HepG2 (cell line): Measurements from ENCODE around the gene SGCE. TPM values are rescaled to one million over a fixed set of nuclear protein-coding genes. Genes with fewer than 3 reads are reported as not detected.

Experiments
- ATAC-seq: fragments of 200-7000 bp; cut with Tn5 transposase; 3 replicates; pipeline ENCODE4 v1.9.1; 2020; ENCODE audit warnings: mild to moderate bottlenecking, moderate library complexity
- BruUV-seq: library from RNA; stranded (reverse); fragments of 400-500 nt; replicated peaks from 2 replicates; lab custom pipeline; 2021; lab: Mats Ljungman, UMichigan
- CTCF ChIA-PET: fragments of 300-600 bp; formaldehyde crosslinking; extraction: SDS; loops from one replicate; lab custom pipeline; 2021; ENCODE audit warnings: low total read pairs, inconsistent platforms, low intra/inter-chr PET ratio; lab: Yijun Ruan, JAX
- POLR2A ChIA-PET: fragments of 350-600 bp; sonication (Branson Sonifier 250); formaldehyde crosslinking; loops from one replicate; lab custom pipeline; 2020; ENCODE audit warnings: antibody characterized with exemption, inconsistent platforms; lab: Yijun Ruan, JAX
- DNase-seq: peaks from one replicate; pipeline ENCODE4 v3.0.0-alpha.2; 2015; ENCODE audit warnings: low spot score
- FAIRE-seq: peaks from 3 replicates; lab custom pipeline; 2011; peaks lifted over from hg19 to GRCh38; lab: Jason Lieb, UNC
- H2AFZ ChIP-seq: one replicate; pipeline ENCODE4 v1.6.1; 2011; ENCODE audit warnings: low read length, inconsistent platforms
- H3K27ac ChIP-seq: fragments of 300-600 bp; 3 replicates; pipeline ENCODE4 v1.8.0; 2011; ENCODE audit warnings: mixed run types, mild to moderate bottlenecking, mixed read lengths, low read length, inconsistent platforms; ENCODE audit not compliant: insufficient read depth; ENCODE audit errors: extremely low read length
- H3K27me3 ChIP-seq, 2 experiments: fragments of 200-600 bp in 1 of 2; 2 replicates in 1 of 2; 3 replicates in 1 of 2; pipeline versions ENCODE4 v1.6.0 to v1.8.0; 2011; ENCODE audit warnings: low read length in 2 of 2, mild to moderate bottlenecking in 2 of 2, moderate library complexity in 2 of 2, inconsistent platforms in 1 of 2; ENCODE audit not compliant: insufficient read depth in 2 of 2, control insufficient read depth in 1 of 2
- H3K36me3 ChIP-seq, 2 experiments: fragments of 200-600 bp in 1 of 2; replicated peaks in 1 of 2; 2 replicates in 1 of 2; 3 replicates in 1 of 2; pipeline versions ENCODE4 v1.5.1 to v1.8.0; 2011; ENCODE audit warnings: low read length in 2 of 2, inconsistent platforms in 1 of 2; ENCODE audit not compliant: insufficient read depth in 2 of 2, control insufficient read depth in 1 of 2
- H3K4me1 ChIP-seq: 2 replicates; pipeline ENCODE4 v1.5.1; 2012; ENCODE audit warnings: low read length, inconsistent platforms; ENCODE audit not compliant: insufficient read depth
- H3K4me2 ChIP-seq: 2 replicates; pipeline ENCODE4 v1.6.0; 2011; ENCODE audit warnings: low read depth, low read length, inconsistent platforms
- H3K4me3 ChIP-seq, 3 experiments: fragments of 200-600 bp in 1 of 3; sonication (generic), shearing (Covaris generic) in 1 of 3; replicated peaks in 1 of 3; 2 replicates each; pipeline ENCODE4 v1.5.1; 2011 to 2016; ENCODE audit warnings: low read length in 3 of 3, inconsistent platforms in 2 of 3, low read depth in 2 of 3, mild to moderate bottlenecking in 2 of 3, control low read depth in 1 of 3, mixed read lengths in 1 of 3; ENCODE audit not compliant: insufficient read depth in 1 of 3
- H3K79me2 ChIP-seq: one replicate; pipeline ENCODE4 v1.6.1; 2011; ENCODE audit warnings: low read length, inconsistent platforms; ENCODE audit not compliant: insufficient read depth
- H3K9ac ChIP-seq: 2 replicates; pipeline ENCODE4 v1.6.0; 2011; ENCODE audit warnings: mild to moderate bottlenecking, low read depth, low read length, inconsistent platforms; ENCODE audit not compliant: insufficient read depth
- H3K9me3 ChIP-seq: 2 replicates; pipeline ENCODE4 v1.5.1; 2012; ENCODE audit warnings: mild to moderate bottlenecking, low read length
- H4K20me1 ChIP-seq: 2 replicates; pipeline ENCODE4 v1.6.0; 2011; ENCODE audit warnings: inconsistent platforms, mild to moderate bottlenecking, low read length, moderate library complexity; ENCODE audit not compliant: insufficient read depth
- AGO1 ChIP-seq: fragments of 200-400 bp; formaldehyde crosslinking; IDR thresholded peaks from 2 replicates; pipeline ENCODE4 v1.6.1; 2017; ENCODE audit warnings: mild to moderate bottlenecking, low read depth, low read length, moderate library complexity; ENCODE audit not compliant: poor library complexity, severe bottlenecking
- BHLHE40 ChIP-seq: IDR thresholded peaks from 2 replicates; pipeline ENCODE4 v1.6.1; 2011; ENCODE audit warnings: low read length, improper control_type of control experiment
- CAMTA2 ChIP-seq: sonication (generic); formaldehyde crosslinking; IDR thresholded peaks from 2 replicates; pipeline ENCODE4 v1.4.0; 2020; ENCODE audit warnings: mild to moderate bottlenecking, missing genetic modification reagents, borderline replicate concordance
- CBX2 ChIP-seq, 2 experiments: fragments of 200-600 bp in 1 of 2; sonication (generic); formaldehyde crosslinking in 1 of 2; IDR thresholded peaks; 2 replicates each; pipeline versions ENCODE4 v1.7.0 to v1.8.1; 2018 to 2022; ENCODE audit warnings: low read depth in 2 of 2, low read length in 1 of 2, mild to moderate bottlenecking in 1 of 2, missing genetic modification reagents in 1 of 2
- FOSL1 ChIP-seq: sonication (generic); formaldehyde crosslinking; IDR thresholded peaks from 2 replicates; pipeline ENCODE4 v1.9.0; 2021; ENCODE audit warnings: missing genetic modification reagents, borderline replicate concordance
- FOXA3 ChIP-seq: IDR thresholded peaks from 2 replicates; pipeline ENCODE4 v1.6.1; 2016; ENCODE audit warnings: missing genetic modification reagents, missing compliant biosample characterization
- JUN ChIP-seq: sonication (generic); formaldehyde crosslinking; IDR thresholded peaks from 2 replicates; pipeline ENCODE4 v1.4.0; 2020; ENCODE audit warnings: mild to moderate bottlenecking, missing genetic modification reagents
- MAFK ChIP-seq, 2 experiments: IDR thresholded peaks in 1 of 2; conservative IDR thresholded peaks in 1 of 2; 2 replicates each; pipeline ENCODE4 v1.6.1; 2011; ENCODE audit warnings: improper control_type of control experiment in 2 of 2, low read length in 2 of 2
- MED13 ChIP-seq: sonication (generic); formaldehyde crosslinking; IDR thresholded peaks from 2 replicates; pipeline ENCODE4 v1.5.0; 2020; ENCODE audit warnings: missing genetic modification reagents
- MEF2D ChIP-seq: sonication (generic); formaldehyde crosslinking; IDR thresholded peaks from 2 replicates; pipeline ENCODE4 v1.5.1; 2020; ENCODE audit warnings: mild to moderate bottlenecking, missing genetic modification reagents
- PHB2 ChIP-seq: fragments of 450-650 bp; IDR thresholded peaks from 2 replicates; pipeline ENCODE4 v1.6.1; 2018; ENCODE audit not compliant: partially characterized antibody
- RXRB ChIP-seq: IDR thresholded peaks from 2 replicates; pipeline ENCODE4 v1.6.1; 2016; ENCODE audit warnings: borderline replicate concordance, missing genetic modification reagents, missing compliant biosample characterization
- TEAD2 ChIP-seq: sonication (generic); formaldehyde crosslinking; IDR thresholded peaks from 2 replicates; pipeline ENCODE4 v1.9.0; 2021; ENCODE audit warnings: missing genetic modification reagents
- ZNF367 ChIP-seq: sonication (generic); formaldehyde crosslinking; IDR thresholded peaks from 2 replicates; pipeline ENCODE4 v1.4.0; 2020; ENCODE audit warnings: missing genetic modification reagents, borderline replicate concordance
- ZNF510 ChIP-seq: sonication (generic); formaldehyde crosslinking; IDR thresholded peaks from 2 replicates; pipeline ENCODE4 v1.4.0; 2020; ENCODE audit warnings: low read depth, mild to moderate bottlenecking, missing genetic modification reagents
- ZNF629 ChIP-seq: sonication (generic); formaldehyde crosslinking; conservative IDR thresholded peaks from 2 replicates; pipeline ENCODE4 v1.5.0; 2020; ENCODE audit warnings: missing genetic modification reagents
- ZNF761 ChIP-seq: sonication (generic); formaldehyde crosslinking; conservative IDR thresholded peaks from 2 replicates; pipeline ENCODE4 v1.4.0; 2020; ENCODE audit warnings: mild to moderate bottlenecking, missing genetic modification reagents
- WGBS: methylation state at CpG from one replicate; pipeline ENCODE4 v1.1.6; 2017; ENCODE audit warnings: low lambda C conversion rate; 5-methylcytosine and 5-hydroxymethylcytosine counted together
- in situ Hi-C: cut with HindIII; loops from 2 replicates; pipeline ENCODE4 v1.10.0; 2017; ENCODE audit warnings: low pct_unique_long_range_greater_than_20kb; ENCODE audit not compliant: extremely low pct_ligation_motif_present
- intact Hi-C: fragments of 100-400 bp; cut with micrococcal nuclease; formaldehyde crosslinking; loops from one replicate; pipeline ENCODE4 v1.10.0; 2022; ENCODE audit not compliant: unreplicated experiment
- polyA plus RNA-seq, 8 experiments: library from polyadenylated mRNA; depleted of rRNA in 3 of 8; stranded (reverse) in 7 of 8; unstranded in 1 of 8; fragments of >200 nt; fragmentation: Illumina TruSeq in 4 of 8; extraction: Trizol in 4 of 8; gene quantifications; 2 replicates each; pipeline versions ENCODE4 v1.2.1 to v1.2.3, GENCODE V29; 2011 to 2016; ENCODE audit warnings: low read depth in 4 of 8, missing spikeins in 1 of 8, mixed read lengths in 1 of 8; ENCODE audit not compliant: insufficient read depth in 1 of 8
- total RNA-seq, 5 experiments: library from RNA; depleted of rRNA; stranded (reverse); fragments of >200 nt; fragmentation: Illumina TruSeq; extraction: Trizol; gene quantifications; 2 replicates each; pipeline ENCODE4 v1.2.3, GENCODE V29; 2016; ENCODE audit warnings: low read depth in 1 of 5
- TF ChIP-seq, protein P1 (sequence below), 2 experiments: fragments of 450-650 bp in 1 of 2; sonication (generic) in 1 of 2; formaldehyde crosslinking in 1 of 2; IDR thresholded peaks; 2 replicates each; pipeline versions ENCODE4 v1.6.1 to v1.8.0; 2016 to 2022; ENCODE audit warnings: antibody characterized with exemption in 1 of 2, mild to moderate bottlenecking in 1 of 2, missing genetic modification reagents in 1 of 2

SGCE gene
- total and polyA plus RNA-seq, 2 of the 13 experiments (the other 11 are each of a cell fraction or from before 2014, with no cell fraction given), result 52.3 to 71.1 TPM

DNA sequence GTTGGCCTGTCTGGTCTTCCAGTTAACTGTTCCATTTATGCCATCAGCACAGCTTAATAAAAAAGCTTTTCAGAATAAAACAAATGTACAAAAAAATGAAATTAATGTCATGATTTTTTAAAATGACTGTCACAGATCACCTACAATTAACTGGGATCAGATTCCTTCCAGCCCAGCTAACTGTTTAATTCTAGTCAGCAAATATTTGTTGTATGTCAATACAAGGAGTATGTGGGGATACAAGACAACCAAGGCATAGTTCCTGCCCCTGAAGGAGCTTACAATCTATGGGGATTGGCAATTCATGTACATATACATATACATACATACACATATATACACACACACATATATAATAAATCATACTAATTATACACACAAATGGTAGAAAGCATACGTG lies 16.5 kb downstream of the SGCE start:
- 100% methylated on average over 1 of the region's 1 CpG for WGBS
- Histone ChIP-seq H4K20me1 (no peaks in the 10 kb centered on the region), H3K9ac (no peak overlapping the region), H3K27me3 (no peaks in the 10 kb centered on the region), H3K4me3 (no peak overlapping the region), H3K79me2 (peaks cover 75% of the 10 kb centered on the region), H3K36me3 (no peaks in the 10 kb centered on the region; a peak in 1 of 5 replicates), H2AFZ (no peak overlapping the region), H3K4me2 (no peak overlapping the region), H3K9me3 (no peaks in the 10 kb centered on the region), H3K4me1 (peaks cover 90% of the 10 kb centered on the region), H3K27ac (no peak overlapping the region)
- in situ Hi-C loops, result no loop called here
- ATAC-seq (no peak), FAIRE-seq (no peak), DNase-seq (no peak)
- ChIA-PET CTCF (no interaction called here), POLR2A (interaction anchor here (1.1 kb wide), 1 partner anchor 18 kb away, joined by 3 read pairs; no protein-coding TSS in a partner anchor)
- intact Hi-C loops, result no loop called here
- BruUV-seq, result no TSS peak
- TF ChIP-seq MEF2D (CRISPR knock-in tag) (no peak), FOXA3 (CRISPR knock-in tag) (peak; percentile 25; the same call in 1 of the 2 replicates), CAMTA2 (CRISPR knock-in tag) (no peak), ZNF367 (CRISPR knock-in tag) (no peak), ZNF629 (CRISPR knock-in tag) (no peak), PHB2 (no peak), MAFK (conservative IDR thresholded peaks at IDR 0.05 in 1 of 2, IDR thresholded peaks at IDR 0.05 in 1 of 2; ENCODE audit: low read length in 2 of 2) (peak; percentile 41 to 56; a peak in 3 of 4 replicates), RXRB (CRISPR knock-in tag) (no peak), JUN (CRISPR knock-in tag) (no peak), BHLHE40 (no peak), TEAD2 (no peak), FOSL1 (CRISPR knock-in tag) (no peak), ZNF510 (CRISPR knock-in tag) (no peak), AGO1 (no peak), MED13 (CRISPR knock-in tag) (no peak), CBX2 (IDR thresholded peaks at IDR 0.05; ENCODE audit: low read depth, low read length) (no peak), CBX2 (CRISPR knock-in tag; IDR thresholded peaks at IDR 0.05; ENCODE audit: low read depth) (no peak), ZNF761 (no peak)
- TF ChIP-seq, protein P1, sequence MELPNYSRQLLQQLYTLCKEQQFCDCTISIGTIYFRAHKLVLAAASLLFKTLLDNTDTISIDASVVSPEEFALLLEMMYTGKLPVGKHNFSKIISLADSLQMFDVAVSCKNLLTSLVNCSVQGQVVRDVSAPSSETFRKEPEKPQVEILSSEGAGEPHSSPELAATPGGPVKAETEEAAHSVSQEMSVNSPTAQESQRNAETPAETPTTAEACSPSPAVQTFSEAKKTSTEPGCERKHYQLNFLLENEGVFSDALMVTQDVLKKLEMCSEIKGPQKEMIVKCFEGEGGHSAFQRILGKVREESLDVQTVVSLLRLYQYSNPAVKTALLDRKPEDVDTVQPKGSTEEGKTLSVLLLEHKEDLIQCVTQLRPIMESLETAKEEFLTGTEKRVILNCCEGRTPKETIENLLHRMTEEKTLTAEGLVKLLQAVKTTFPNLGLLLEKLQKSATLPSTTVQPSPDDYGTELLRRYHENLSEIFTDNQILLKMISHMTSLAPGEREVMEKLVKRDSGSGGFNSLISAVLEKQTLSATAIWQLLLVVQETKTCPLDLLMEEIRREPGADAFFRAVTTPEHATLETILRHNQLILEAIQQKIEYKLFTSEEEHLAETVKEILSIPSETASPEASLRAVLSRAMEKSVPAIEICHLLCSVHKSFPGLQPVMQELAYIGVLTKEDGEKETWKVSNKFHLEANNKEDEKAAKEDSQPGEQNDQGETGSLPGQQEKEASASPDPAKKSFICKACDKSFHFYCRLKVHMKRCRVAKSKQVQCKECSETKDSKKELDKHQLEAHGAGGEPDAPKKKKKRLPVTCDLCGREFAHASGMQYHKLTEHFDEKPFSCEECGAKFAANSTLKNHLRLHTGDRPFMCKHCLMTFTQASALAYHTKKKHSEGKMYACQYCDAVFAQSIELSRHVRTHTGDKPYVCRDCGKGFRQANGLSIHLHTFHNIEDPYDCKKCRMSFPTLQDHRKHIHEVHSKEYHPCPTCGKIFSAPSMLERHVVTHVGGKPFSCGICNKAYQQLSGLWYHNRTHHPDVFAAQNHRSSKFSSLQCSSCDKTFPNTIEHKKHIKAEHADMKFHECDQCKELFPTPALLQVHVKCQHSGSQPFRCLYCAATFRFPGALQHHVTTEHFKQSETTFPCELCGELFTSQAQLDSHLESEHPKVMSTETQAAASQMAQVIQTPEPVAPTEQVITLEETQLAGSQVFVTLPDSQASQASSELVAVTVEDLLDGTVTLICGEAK (IDR thresholded peaks at IDR 0.05), result no peak
- TF ChIP-seq, protein P1 (CRISPR knock-in tag; IDR thresholded peaks at IDR 0.05), result no peak
